Measurements from ENCODE around the gene AKAP13. TPM values are rescaled to one million over a fixed set of nuclear protein-coding genes. Genes with fewer than 3 reads are reported as not detected.
"Not testable (repeated sequence)": the region's sequence is repeated elsewhere in the genome, so short reads cannot be mapped to it uniquely, and the experiment has no call there.

Gene AKAP13
- polyA plus RNA-seq, 1 of the 3 experiments (the other 2 are of a cell fraction), result 8.4 TPM

DNA sequence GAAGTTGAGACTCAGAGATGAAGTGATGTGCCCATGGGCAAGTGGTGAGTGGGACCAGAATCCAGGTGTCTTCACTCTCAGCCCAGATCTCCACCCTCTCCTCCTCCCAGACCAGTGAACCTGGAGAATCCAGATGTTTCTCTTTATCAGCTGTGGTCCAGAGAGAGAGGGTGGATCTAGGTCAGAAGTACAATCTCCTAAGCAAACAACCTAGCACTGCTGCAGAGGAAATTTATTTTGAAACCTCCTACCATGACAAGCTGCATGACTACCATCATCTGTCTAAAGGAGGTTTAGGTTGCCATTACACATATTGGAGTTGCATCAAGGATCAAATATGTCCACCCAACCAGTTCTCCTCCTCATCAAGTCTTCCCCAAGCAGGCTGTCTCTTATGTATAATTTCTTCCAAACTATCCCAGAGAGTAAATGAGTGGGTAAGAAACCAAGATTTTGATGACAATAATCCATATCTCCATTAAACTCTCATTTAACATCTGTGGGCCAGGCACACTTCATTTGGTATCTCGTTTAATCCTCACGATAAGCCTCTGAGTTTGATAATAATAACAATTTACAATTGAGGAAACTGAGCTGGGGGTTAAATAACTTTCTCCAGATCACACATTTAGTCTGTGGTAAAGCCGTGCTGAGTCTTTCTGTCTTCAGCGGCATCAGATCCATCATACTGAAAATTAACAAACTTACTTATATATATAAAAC is 35.0 kb upstream of the AKAP13 start:
- Histone ChIP-seq H3F3A (replicated peaks; ENCODE audit: insufficient read depth) (peaks cover 13% of the 10 kb centered on the region), H3K27ac (ENCODE audit: low read depth in 2 of 2, low read length in 1 of 2) (peak overlapping the region in 1 of 2 experiments; percentile 56; a peak in 2 of 4 replicates), H3K4me2 (peak overlapping the region; percentile 50; the same call in 1 of the 2 replicates)
- H3K27me3 ChIP-seq (ENCODE audit: insufficient read depth); DNase-seq; H3K9me2 ChIP-seq; H3K79me2 ChIP-seq (ENCODE audit: insufficient read depth); H3K36me3 ChIP-seq (replicated peaks in 1 of 2; ENCODE audit: control insufficient read depth in 1 of 2, insufficient read depth in 2 of 2, low read length in 1 of 2); H3K4me3 ChIP-seq (ENCODE audit: low read depth in 2 of 2, low read length in 1 of 2); POLR2A ChIA-PET; H3K4me1 ChIP-seq (ENCODE audit: control insufficient read depth in 1 of 2, insufficient read depth in 2 of 2, low read depth in 1 of 2, low read length in 1 of 2); H3K9me3 ChIP-seq; H2AFZ ChIP-seq (ENCODE audit: low read depth); H3K9ac ChIP-seq; H4K20me1 ChIP-seq (ENCODE audit: insufficient read depth); CTCF ChIA-PET: not testable (repeated sequence)
- WGBS (ENCODE audit: low lambda C conversion rate), result 89% methylated on average over 4 of the region's 4 CpGs

DNA sequence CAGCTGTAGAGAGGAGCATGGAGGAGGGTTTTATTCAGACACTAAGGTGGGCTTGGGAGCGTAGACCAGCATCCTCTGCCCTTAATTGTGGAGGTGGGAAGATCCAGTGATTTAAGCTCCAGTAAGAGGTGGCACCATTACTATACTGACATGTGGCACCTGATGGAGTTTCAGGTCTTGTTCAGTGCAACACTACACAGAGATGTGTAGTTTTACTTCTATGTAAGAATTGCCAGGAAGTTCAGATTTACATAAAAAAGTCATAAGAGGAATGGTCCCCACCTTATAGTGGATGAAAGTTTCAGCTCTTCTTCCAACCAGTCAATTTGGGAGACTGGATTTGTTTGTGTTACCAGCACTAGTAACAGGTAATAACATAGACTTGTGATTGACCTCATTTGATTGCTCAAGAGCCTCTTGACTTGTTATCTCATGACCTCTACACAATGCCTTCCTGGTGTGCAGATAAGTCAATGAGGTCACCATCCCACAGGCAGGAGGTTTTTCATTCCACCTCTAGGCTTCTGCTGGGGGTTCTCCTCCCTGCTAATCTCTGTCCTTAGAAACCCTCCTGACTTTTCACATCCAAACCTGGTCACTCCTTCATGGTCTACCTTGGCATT is 33.8 kb upstream of the AKAP13 start:
- H3F3A ChIP-seq (replicated peaks; ENCODE audit: insufficient read depth); H3K27ac ChIP-seq (ENCODE audit: low read depth in 2 of 2, low read length in 1 of 2); H3K9ac ChIP-seq; H3K9me3 ChIP-seq; H3K4me3 ChIP-seq (ENCODE audit: low read depth in 2 of 2, low read length in 1 of 2); CTCF ChIA-PET; H2AFZ ChIP-seq (ENCODE audit: low read depth); POLR2A ChIA-PET; DNase-seq; H3K4me2 ChIP-seq; H3K79me2 ChIP-seq (ENCODE audit: insufficient read depth); H3K36me3 ChIP-seq (replicated peaks in 1 of 2; ENCODE audit: control insufficient read depth in 1 of 2, insufficient read depth in 2 of 2, low read length in 1 of 2); H3K9me2 ChIP-seq; H4K20me1 ChIP-seq (ENCODE audit: insufficient read depth); H3K27me3 ChIP-seq (ENCODE audit: insufficient read depth); H3K4me1 ChIP-seq (ENCODE audit: control insufficient read depth in 1 of 2, insufficient read depth in 2 of 2, low read depth in 1 of 2, low read length in 1 of 2): not testable (repeated sequence)
- 100% methylated on average over 1 of the region's 1 CpG for WGBS (ENCODE audit: low lambda C conversion rate)

DNA sequence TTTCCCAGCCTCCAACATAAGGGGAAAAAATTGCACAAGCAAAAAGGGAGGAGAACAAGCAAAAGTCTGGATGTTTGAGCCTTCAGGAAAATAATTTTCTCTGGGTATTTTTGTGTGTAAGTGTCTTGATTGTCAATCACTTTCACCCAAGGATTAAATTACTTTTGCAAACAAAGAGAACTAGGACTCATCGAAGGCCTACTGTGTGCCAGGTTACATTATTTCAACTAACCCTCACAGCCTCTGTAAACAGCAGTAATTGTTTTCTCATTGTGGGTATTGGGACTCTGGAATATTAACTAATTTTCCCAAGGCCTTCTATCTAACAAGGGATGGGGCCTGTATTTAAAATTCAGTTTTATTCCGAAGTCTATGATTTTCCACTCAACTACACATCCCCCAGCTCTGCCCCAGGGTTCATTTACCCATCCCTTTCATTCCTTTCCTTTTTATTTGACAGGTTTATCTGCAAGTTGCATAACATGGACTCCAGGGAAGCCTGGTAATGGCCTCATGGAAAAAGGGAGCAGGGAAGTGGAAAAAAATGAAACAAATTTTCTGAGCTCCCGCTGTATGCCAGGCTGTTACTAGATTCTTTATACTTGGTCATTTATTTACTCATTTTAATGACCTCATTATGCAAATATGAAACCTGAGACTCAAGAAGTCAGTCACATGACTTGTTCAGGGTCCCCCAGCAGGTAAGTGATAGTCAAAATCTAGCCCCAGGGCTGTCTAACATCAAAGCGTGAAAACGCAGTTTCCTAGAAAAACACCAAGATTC is 32.9 kb upstream of the AKAP13 start:
- H3K4me2 ChIP-seq, DNase-seq: not testable (repeated sequence)
- 92% methylated on average over 5 of the region's 5 CpGs for WGBS (ENCODE audit: low lambda C conversion rate)

DNA sequence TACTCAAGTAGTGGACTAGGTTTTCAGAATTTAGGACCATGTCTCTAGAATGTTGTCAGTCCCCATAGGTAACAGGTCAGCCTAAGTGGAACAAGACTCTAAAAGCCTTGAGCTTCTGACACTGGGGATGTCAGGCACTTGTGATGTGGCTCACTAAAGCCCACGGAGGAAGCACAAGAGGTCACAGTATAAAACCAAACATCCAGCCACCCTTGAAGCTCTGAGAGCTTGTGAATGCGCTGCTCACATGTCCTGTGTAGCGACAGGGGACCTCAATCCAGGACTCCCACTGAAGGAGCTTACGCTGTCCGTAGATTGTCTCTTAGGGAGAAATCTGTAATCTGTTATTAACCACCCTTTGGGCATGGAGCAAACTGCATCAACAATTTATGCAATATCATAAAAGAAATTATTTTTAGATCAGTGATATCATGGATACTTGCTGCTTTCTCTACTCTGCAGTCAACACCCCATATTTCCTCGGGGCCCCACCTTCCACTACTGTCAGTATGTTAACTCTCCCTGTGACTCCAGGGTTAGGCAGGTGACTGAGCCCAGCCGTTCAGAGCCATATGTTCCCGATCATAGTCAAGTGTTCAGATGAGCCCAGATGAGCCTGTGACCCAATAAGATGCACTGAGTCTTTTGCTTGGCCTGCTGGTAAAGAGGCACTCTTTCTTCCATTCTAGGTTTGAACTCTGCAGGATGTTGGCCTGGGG is 32.2 kb upstream of the AKAP13 start:
- H3K4me3 ChIP-seq (ENCODE audit: low read depth in 2 of 2, low read length in 1 of 2); H3K4me2 ChIP-seq; H3K27ac ChIP-seq (ENCODE audit: low read depth in 2 of 2, low read length in 1 of 2); H2AFZ ChIP-seq (ENCODE audit: low read depth); H3K9me2 ChIP-seq; H3K36me3 ChIP-seq (replicated peaks in 1 of 2; ENCODE audit: control insufficient read depth in 1 of 2, insufficient read depth in 2 of 2, low read length in 1 of 2); H3K4me1 ChIP-seq (ENCODE audit: control insufficient read depth in 1 of 2, insufficient read depth in 2 of 2, low read depth in 1 of 2, low read length in 1 of 2); H3K27me3 ChIP-seq (ENCODE audit: insufficient read depth); DNase-seq; CTCF ChIA-PET; POLR2A ChIA-PET; H3K9ac ChIP-seq; H3K9me3 ChIP-seq; H3K79me2 ChIP-seq (ENCODE audit: insufficient read depth); H4K20me1 ChIP-seq (ENCODE audit: insufficient read depth): not testable (repeated sequence)
- peaks cover 13% of the 10 kb centered on the region for H3F3A ChIP-seq (replicated peaks; ENCODE audit: insufficient read depth)
- 89% methylated on average over 8 of the region's 8 CpGs for WGBS (ENCODE audit: low lambda C conversion rate)

More for the DNA sequence above, 32.9 kb upstream of the AKAP13 start:
- H3K27ac ChIP-seq (ENCODE audit: low read depth in 2 of 2, low read length in 1 of 2); H4K20me1 ChIP-seq (ENCODE audit: insufficient read depth); POLR2A ChIA-PET; H3K4me3 ChIP-seq (ENCODE audit: low read depth in 2 of 2, low read length in 1 of 2); H3K9me3 ChIP-seq; H3K36me3 ChIP-seq (replicated peaks in 1 of 2; ENCODE audit: control insufficient read depth in 1 of 2, insufficient read depth in 2 of 2, low read length in 1 of 2); H2AFZ ChIP-seq (ENCODE audit: low read depth); H3K9ac ChIP-seq; H3K9me2 ChIP-seq; H3K27me3 ChIP-seq (ENCODE audit: insufficient read depth); H3K79me2 ChIP-seq (ENCODE audit: insufficient read depth); H3K4me1 ChIP-seq (ENCODE audit: control insufficient read depth in 1 of 2, insufficient read depth in 2 of 2, low read depth in 1 of 2, low read length in 1 of 2); CTCF ChIA-PET: not testable (repeated sequence)
- H3F3A ChIP-seq (replicated peaks; ENCODE audit: insufficient read depth), result peaks cover 13% of the 10 kb centered on the region

DNA sequence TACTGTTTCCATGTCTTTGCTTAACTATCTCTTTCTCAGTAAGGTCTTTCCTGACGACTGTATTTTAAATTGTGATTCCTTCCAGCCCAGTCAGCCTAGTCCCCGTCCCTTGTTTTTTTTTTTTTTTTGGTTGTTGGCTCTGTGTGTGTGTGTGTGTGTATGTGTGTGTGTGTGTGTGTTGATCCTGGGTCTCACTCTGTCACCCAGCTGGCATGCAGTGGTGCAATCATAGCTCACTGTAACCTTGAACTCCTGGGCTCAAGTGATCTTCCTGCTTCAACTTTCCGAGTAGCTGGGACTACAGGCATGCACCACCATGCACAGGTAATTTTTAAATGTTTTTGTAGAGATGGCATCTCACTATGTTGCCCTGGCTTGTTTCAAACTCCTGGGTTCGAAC is 31.3 kb upstream of the AKAP13 start:
- H3K4me2 ChIP-seq; DNase-seq; H2AFZ ChIP-seq (ENCODE audit: low read depth); H3K27me3 ChIP-seq (ENCODE audit: insufficient read depth); H3K79me2 ChIP-seq (ENCODE audit: insufficient read depth); H4K20me1 ChIP-seq (ENCODE audit: insufficient read depth); H3K9ac ChIP-seq; H3K36me3 ChIP-seq (replicated peaks in 1 of 2; ENCODE audit: control insufficient read depth in 1 of 2, insufficient read depth in 2 of 2, low read length in 1 of 2); H3K4me3 ChIP-seq (ENCODE audit: low read depth in 2 of 2, low read length in 1 of 2); H3K27ac ChIP-seq (ENCODE audit: low read depth in 2 of 2, low read length in 1 of 2); H3K9me3 ChIP-seq; H3K4me1 ChIP-seq (ENCODE audit: control insufficient read depth in 1 of 2, insufficient read depth in 2 of 2, low read depth in 1 of 2, low read length in 1 of 2); H3F3A ChIP-seq (replicated peaks; ENCODE audit: insufficient read depth); H3K9me2 ChIP-seq; CTCF ChIA-PET: not testable (repeated sequence)
- WGBS (ENCODE audit: low lambda C conversion rate), result 85% methylated on average over 3 of the region's 4 CpGs
- POLR2A ChIA-PET, result interaction anchor here (0.9 kb wide), 1 partner anchor 14 kb away, joined by 4 read pairs; no protein-coding TSS in a partner anchor

All from SK-N-SH (cell line).